GM19324 (cell line): ENCODE data around the gene TYMP.

Source experiments
- ATAC-seq: cut with Tn5 transposase; IDR thresholded peaks from one replicate; pipeline ENCODE4 v1.9.1; 2021; ENCODE audit warnings: mild to moderate bottlenecking, moderate library complexity; ENCODE audit not compliant: unreplicated experiment, low FRiP score

The TYMP gene

DNA sequence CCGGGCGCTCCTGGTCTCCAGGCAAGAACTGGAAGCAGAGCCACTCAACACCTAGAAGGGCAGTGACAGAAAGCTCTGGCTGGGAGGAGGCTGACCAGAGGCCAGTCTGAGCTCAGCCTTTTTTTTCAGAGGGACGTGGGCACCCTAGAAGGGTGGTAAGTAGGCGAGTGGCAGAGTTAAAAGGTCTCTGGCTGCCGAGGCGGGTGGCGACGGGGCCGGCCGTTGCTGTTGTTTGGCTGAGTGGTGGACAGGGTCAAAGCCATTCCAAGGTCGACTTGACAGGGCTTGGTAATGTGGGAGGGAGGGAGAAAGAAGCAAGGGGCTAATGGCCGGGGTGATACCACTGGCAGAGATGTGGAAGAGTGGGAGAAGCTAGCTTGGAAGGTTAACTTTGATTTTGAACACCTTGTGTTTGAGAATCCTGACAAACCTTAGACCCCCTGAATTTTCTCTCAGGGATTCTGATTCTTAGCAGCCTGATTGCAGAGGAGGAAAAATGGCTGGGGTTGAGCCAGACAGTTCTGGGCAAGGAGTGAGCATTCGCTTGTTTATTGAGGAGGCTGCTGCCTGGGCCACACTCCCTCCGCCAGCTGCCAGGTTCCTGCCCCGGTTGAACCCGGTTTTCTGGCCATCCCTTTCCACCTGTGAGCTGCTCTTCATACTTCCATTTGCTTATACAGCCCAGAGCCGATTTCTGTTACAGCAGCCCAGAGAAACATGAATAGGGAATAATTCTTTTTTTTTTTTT is 33.8 kb upstream of the TYMP start:
- no peak for ATAC-seq

DNA sequence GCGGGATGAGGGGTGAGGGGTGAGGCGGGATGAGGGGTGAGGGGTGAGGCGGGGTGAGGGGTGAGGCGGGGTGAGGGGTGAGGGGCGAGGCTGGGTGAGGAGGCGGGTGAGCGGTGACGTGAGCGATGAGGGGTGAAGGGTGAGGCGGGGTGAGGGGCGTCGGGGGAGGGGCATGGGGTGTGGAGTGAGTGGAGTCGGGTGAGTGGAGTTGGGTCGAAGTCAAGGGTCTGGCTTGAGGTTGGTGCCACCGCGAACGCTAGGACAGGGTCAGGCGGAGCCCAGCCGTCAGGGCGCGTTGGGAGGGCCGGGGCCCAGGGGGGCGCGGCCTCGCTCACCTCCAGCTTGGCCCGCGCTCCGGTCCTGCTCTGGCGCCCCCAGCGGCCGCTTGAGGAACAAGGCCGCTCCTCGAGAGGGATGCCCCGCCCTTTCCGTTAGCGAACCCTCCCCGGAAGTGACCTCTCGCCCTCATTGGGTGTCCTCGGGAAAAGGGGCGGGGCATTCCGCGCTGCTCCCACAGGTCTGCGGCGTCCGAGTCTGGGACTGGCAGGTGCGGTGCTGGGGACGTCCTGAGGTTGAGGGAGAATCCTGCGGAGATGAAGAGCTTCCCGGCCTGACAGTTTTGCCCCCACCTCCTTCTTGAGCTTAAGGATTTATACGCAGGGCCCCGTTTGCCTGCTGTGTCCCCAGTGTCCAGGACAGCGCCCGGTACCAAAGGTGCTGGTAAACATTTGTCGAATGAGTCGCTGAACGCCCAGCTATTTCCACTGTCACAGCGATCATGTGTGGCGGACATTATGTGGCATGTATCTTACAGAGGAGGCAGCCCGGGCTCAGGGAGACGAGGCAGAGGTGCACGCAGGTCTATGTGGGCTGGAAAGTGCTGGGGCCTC is 33.0 kb upstream of the TYMP start, which contains the start of gene SYCE3:
TSS of gene SYCE3 (minus strand) at position 397 of the 890 bp plus-strand sequence. CDS start 6,514 bp downstream, outside the sequence.
- peak; percentile 98 for ATAC-seq

DNA sequence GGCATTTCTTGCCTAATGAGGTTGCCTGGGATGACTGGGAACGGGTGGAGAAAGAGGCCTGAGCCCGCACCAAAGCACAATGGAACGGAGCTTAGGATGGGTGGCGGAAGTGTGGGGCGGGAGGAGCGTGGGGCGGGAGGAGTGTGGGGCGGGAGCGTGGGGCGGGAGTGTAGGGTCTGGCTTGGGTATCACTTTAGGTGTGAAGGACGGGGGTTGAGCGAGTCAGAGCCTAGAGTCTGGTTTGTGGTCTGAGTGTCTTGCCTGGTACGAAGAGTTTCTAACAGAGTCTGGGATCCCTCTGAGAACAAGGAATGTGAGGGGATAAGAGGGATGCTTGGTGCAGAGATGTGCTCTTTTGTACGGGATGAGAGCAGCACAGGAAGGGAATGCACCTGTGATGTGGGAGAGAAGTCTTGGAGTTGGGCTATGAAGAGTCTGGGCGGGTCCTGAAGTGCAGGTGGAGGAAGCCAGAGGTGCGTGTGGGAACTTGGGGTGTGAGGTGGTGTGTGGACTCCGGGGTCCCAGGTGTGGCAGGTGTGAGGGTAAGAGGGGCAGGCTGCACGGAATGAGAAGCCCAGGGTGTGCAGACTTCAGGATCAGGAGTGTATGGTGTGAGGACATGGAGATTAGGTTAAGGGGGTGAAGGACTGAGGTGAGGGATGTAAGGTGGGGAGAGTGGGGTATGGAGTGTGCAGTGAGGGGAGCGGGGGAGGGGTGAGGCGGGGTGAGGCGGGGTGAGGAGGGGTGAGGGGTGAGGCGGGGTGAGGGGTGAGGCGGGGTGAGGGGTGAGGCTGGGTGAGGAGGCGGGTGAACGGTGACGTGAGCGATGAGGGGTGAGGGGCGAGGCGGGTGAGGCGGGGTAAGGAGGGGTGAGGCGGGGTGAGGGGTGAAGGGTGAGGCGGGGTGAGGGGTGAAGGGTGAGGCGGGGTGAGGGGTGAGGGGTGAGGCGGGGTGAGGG is 31.9 kb upstream of the TYMP start:
- no peak for ATAC-seq

DNA sequence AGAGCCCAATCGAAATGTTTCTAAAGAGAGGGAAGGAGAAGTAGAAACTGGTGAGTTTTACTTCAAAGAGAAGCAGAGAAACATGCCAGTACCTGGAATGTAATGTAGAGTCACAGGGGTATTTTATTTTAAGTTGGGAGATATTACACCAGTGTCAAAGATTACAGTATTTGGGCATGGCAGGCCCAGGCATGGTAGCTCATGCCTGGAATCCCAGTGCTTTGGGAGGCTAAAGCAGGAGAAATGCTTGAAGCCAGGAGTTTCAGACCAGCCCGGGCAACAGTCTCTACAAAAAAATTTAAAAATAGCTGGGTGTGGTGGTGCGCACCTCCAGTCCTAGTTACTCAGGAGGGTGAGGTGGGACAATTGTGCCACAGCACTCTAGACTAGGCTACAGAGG is 30.2 kb upstream of the TYMP start:
- no peak for ATAC-seq

DNA sequence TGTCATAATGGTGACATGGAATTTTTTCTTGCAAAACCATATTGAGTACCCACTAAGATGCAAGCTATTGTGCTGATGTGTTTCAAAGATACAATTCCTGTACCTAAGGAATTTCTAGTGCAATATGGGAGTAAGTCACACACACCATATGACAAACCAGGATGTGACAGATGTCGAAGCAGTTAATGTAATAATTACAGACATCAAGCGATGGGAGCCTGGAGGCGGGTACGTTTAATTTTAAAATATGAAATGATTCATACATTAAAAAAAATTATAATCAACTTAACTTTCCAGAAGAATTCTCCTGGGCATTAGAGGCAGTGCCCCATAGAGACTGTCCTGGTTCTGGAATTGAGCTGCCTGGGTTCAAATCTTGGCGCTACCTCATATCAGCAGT is 26.9 kb upstream of the TYMP start:
- ATAC-seq: no peak

DNA sequence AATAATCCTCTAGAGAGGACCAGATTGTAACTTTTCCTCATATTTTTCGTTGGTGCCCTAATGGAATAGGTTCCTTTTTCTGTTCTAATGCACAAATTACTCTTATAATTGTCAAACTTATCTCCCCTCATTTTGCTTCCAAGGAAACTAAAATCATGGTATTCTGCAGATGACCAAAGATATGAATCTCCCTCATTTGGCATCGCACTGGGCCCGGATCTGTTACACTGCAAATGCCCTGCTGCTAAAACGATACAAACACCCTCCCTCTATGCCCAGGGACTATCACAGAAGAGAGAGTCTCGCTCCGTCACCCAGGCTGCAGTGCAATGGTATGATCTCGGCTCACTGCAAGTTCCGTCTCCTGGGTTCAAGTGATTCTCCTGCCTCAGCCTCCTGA is 23.5 kb upstream of the TYMP start:
- no peak for ATAC-seq

DNA sequence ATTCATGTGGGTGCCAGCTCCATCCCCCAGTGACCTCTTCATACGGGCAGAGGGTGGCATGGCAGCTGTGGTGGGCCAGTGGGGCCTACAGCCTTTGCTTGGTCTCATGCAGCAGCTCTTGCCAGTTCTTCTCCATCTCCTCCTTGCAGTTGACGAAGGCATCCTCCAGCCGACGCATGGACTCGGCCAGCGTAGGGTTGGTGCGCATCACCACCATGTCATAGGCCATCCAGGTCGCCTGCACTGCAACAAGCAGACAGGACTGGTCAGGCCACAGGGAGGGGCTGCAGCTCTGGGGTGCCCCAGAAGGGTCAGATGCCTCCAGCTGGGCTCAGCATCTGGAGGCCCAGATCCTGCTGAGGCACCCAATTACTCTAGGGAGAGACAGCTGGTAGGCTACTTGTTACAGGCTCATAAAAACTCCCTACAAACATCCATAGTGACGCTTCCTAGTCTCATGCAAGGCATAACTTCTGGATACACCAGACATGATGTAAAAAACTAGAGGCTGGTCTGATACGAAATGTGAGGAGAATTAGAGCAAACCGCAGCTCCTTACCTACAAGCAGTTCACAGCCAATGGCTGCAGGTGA is 21.4 kb upstream of the TYMP start:
- ATAC-seq: no peak

DNA sequence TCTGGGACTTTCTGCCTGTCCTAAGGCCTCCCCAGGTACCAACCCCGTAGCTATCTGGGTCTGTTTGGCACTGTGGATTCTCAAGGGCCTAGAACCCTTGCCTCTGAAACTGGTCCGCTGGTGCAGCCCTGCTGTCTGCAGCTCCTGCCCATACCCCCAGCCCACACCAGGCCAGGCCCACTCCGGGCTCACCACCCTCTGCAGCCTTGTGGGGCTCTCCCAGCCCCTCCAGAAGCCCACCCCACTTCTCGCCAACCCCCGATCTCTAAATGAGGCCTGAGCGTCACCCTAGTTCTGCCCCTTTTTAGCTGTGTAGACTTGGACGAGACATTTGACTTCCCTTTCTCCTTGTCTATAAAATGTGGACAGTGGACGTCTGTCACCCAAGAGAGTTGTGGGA is 20.6 kb upstream of the TYMP start:
- no peak for ATAC-seq

DNA sequence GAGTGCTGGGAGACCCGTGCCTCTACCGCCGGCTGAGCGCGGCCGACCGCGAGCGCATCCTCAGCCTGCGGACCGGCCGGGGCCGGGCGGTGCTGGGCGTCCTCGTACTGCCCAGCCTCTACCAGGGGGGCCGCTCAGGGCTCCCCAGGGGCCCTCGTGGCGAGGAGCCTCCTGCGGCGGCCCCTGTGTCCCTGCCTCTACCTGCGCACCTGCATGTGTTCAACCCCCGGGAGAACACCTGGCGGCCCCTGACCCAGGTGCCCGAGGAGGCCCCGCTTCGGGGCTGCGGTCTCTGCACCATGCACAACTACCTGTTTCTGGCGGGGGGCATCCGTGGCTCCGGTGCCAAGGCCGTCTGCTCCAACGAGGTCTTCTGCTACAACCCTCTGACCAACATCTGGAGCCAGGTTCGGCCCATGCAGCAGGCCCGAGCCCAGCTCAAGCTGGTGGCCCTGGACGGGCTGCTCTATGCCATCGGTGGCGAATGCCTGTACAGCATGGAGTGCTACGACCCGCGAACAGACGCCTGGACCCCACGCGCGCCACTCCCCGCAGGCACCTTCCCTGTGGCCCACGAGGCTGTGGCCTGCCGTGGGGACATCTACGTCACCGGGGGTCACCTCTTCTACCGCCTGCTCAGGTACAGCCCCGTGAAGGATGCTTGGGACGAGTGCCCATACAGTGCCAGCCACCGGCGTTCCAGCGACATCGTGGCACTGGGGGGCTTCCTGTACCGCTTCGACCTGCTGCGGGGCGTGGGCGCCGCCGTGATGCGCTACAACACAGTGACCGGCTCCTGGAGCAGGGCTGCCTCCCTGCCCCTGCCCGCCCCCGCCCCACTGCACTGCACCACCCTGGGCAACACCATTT is 19.3 kb upstream of the TYMP start:
- ATAC-seq: no peak

DNA sequence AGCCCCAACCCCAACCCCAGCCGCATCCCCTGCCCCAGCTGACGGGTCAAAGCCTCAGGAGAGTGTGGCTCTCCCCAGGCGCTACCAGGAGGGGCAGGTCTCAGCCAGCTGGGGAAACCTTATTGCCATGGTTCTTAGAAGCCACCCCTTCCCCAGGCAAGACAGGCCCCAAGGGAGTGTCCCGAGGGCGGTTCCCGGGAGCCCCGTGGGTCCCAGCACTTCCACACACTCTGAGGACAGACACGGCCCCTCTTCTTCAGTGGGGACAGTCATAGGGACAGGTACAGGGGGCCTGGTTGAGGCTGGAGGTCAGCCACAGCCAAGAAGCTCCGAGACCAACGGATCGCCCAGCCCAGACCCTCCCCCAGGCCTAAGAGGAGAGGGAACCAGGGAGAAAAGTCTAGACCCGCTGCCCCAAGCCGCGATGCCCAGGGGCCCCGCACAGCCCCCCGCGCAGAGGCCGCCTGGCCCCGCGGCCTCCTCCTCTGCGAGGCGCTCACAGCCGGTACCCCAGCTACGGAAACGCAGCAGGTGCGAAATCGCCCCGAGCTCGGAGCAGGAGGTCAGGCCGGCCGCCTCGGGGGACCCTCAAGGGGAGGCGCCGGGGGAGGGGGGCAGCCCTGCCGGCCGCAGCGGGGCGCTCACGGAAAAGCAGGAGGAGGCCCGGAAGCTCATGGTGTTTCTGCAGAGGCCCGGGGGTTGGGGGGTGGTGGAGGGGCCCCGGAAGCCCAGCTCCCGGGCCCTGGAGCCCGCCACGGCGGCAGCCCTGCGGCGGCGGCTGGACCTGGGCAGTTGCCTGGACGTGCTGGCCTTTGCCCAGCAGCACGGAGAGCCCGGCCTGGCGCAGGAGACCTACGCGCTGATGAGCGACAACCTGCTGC is 18.5 kb upstream of the TYMP start:
- no peak for ATAC-seq

DNA sequence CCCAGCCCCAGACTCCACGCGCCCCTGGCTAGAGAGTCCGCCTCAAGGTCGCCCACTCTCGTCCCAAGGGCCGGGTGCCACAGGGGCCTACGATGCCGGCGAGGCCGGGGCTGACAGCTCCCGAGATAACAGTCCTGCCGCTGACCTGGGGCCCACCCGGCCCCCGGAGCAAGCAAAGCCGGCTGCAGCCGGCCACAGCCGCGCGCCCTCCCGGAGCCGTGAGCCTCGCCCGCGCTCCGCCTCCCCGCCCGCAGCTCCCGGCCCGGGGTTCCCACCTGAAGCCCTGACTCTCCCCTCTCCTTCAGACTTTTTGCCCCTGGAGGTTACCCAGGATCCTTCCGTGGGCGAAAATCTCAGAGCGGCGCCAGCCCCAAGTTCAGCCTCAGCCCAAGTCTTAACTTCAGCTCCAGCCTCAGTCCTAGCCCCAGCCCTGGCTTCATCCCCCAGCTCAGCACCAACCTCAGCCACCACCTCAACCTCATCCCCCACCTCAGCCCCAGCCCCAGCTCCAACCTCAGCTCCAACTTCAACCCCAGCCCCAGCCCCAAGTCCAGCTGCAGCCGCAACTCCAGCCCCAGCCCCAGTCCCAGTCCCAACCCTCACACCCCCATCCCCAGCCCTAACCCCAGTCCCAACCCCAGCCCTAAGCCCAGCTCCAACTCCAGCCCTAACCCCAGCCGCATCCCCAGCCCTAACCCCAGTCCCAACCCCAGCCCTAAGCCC is 17.6 kb upstream of the TYMP start:
- ATAC-seq: no peak

DNA sequence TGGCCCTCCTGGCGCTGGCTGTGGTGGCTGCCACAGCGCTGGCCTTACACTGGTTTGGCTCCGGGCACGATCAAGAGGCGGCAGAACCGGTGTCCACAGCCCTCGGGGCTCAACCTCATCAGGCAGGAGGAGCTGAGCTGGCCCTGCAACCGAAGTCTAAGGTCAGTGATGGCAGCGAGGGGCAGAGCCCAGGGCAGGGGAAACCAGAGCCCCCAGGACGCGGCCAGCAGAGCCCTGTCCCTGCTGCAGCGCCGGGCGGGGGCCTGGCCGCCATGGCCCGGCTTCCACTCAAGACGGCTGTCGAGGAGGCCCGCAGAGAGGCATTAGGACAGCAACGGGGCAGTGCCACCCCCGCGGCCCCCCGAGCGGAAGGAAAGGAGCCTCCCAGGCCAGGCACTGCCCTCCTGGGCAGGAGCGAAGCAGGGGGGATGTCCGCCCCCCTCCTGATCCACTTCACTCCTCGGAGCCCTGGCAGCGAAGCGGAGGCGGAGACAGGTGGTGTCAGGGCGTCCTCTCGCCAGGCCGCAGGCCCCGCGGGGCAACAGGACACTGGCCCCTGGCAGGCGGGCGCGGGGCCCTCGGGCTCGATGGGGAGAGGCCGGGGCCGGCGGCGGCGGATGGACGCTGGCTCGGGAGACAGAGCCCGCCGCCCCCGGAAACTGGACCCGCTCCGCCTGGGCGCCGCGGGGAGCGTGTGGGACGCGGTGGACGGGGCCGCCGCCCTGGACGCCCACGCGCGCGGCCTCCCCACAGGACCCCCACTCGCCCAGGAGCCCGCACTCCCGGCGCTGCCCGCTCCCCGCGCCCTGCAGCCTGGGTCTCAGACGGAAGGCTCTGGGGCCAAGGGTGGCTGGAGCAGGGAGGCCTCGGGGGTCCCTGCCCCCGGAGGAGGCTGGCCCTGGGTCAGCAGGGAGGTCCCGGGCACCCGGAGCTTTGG is 16.8 kb upstream of the TYMP start:
- ATAC-seq: no peak

DNA sequence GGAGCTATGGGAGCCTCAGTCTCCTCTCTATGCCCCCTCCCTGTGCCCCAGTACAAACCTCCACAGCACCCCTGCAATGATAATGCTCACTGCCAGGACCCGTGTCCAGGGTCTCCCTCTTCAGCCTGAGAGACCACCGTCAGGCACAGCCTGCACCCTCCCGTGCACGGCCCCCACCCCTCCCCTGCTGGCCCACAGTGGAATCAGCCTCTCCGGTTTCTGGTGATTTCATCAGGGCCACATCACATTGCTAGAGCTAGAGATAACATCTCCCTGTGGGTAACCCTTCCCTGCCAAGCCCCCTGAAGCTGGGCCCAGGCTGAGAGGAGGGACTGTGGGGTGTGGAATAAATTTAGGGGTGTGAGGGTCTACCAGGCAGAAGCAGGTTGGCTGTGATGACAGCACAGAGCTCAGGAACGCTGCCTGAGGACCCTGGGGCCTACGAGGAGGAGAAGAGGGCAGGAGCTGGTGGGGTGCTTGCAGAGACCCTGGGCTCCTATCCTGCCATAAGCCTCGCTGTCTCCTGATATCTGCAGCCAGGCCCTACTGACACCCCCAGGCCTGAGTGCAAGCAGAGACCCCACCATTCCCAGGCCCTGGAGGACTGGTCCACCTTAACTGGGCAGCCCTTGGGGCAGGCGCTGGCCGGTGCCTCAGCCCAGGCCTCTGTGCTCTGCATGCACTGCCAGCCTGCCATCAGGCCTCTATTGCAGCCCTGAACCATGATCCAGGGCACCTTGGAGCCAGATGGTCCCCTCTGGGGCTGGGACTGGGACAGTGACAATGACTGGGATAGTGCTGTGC is 15.9 kb upstream of the TYMP start, which contains the start of gene KLHDC7B:
TSS of gene KLHDC7B (plus strand) at position 378 of the 804 bp plus-strand sequence. CDS start at position 723, 345 bp downstream.
- no peak for ATAC-seq

DNA sequence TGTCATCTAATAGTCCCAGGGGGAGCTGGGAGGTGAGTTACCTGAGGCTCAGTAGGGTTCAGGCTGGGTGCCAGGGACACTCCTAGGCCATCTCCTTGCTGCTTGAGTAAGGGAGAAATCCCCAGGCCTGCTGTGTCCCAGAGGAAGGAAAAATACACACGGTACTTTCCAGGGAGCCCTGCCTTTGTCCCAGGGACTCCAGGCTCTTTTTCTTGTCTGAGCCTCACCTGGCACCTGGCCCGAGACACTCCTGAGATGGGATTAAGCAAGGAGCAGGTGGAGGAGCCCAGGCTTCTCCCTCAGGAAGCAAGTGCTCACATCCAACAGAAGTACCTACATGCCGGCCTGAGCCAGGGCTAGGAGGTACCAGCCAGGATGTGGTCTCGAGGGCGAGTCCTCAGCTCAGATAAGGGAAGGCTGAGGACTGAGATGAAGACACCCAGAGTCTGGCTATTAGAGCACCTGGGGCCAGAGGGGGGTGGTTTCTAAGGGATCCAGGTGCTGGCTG is 15.0 kb upstream of the TYMP start:
- no peak for ATAC-seq

DNA sequence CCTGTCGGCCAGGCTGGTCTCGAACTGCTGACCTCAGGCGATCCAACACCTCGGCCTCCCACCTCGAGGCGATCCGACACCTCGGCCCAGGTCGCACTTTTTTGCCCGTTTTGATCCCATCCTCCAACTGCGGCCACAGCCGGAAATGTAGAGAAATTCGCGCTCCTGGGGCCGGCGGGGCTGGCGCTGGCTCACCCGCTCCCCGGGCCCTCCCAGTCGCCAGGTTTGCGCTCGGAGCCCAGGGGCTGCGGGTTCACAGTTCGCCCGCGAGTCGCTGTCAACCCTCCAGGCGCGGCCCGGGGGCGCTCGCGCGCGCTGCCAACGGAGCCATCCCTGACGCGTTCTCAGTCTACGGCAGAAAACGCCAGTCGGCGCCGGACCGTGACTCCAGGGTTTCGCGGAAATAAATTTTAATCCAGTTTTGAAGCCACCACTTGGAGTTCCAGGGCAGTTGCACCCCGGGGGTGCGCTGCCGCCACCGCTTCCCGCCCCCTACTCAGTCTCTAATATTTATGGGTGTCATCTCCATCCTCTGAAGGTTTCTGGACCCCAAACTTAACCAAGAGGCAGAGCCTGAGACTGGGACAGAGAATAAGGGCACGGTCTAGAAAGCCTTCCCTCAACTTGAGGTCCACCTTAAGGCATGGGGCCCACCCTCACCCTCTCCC is 14.4 kb upstream of the TYMP start:
- ATAC-seq: no peak
